Subcutaneous adipose tissue (tissue), 4 donors: ENCODE data around the gene CCR9. TPM values are rescaled to one million over a fixed set of nuclear protein-coding genes. Genes with fewer than 3 reads are reported as not detected.

Experiments
- CTCF ChIP-seq: fragments of 450-650 bp; IDR thresholded peaks from one replicate; pipeline ENCODE4 v1.5.1; 2016; ENCODE audit warnings: low read depth, mild to moderate bottlenecking, control low read depth, antibody characterized with exemption, moderate library complexity
- total RNA-seq, 4 donors: library from RNA; depleted of rRNA; stranded (reverse); fragments of >200 nt; gene quantifications; one replicate each; pipeline ENCODE4 v1.1.0, GENCODE V29; 2016

CCR9 gene
- total RNA-seq, 4 donors from 2014 or later, result not detected

DNA sequence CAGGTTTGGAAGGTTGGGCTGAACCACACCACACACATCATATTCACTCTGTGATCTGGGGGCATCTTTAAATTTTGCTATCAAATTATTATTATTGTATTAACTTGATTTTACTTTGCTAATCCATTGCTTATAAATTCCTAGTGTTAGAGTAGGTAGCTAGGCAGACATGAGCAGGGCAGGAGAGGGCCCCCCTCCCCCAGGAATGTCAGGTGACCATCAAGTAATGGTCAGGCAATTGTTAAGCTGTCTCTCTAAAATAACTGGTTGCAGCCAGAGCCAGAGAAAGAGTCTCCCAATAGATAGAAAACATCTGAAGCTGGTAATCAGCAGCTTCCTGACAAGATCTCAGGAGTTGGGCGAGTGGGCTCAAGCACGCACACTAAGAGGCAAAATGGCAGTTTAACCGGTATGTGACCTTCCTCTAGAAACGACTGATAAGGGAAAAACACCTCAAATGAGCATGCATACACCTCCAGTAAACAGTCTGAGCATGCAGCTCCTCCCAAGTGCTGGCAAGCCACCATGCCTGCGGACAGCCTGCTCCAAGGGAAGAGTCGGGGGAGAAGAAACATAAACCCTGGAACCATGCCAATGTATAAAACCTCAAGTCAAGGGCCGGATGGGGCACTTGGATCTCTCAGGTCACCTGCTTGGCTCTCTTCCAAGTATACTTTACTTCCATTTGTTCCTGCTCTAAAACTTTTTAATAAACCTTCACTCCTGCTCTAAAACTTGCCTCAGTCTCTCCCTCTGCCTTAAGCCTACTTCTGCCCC, 53.8 kb downstream of the CCR9 start:
- no peak for TF ChIP-seq CTCF

DNA sequence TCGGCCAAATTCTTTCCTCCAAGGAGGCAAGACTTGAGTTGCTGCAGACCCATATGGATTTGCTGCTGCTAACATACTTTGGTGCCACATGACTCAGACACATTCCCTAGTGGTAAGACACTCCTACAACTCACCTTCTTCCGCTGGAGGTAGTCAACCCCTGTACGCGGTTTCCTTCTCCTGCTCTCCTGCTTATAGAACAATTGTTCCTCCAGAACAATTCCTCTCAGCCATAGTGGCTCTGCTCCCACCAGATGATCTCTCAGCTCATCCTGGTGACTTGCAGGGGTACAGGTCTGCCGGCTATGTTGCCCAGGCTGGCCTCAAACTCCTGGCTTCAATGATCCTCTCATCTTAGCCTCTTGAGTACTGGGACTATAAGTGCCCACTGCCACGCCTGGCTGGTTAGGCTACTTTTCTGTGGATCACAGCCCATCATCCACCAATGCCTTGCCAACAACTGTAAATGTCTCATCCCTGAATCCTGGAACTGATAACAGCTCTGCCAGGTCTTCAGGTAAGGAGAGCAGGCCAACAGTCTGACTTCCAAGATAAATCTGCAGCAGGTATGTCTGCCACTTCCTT, 54.5 kb downstream of the CCR9 start:
- TF ChIP-seq CTCF, result no peak

DNA sequence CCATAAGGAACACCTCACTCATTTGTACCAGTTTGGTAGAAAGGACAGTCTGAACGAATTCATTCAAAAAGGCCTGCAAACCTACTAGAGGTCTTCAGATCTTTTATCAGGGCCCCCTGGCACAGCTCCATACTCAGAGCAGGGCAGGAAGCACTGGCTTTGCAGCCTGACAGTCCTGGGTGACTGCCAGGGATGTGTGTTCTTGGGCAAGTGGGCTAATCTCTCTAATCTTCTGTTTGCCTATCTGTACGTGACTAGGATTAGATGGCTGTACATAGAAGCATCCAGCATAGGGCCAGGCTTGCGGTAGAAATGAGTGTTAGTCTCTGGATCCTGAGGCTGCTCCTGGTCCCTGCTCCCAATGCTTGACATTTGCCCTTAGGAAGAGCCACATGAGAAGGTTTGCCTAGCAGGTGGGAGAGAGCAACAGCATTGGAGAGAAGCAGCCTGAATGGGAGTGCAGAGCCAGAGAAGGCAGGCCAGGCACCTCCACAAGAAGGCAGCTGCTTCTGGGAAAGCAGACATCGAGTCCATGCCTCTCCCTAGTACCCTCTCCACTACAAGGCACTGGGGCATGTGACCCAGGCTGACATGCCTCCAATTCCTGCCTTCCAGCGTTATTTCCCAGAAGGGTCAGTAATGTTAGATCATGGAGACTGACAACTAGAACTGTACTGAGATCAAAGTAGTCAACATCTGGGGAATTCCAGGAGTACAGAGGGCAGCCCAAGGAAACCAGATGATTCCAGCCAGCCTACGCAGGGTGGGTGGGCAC, 55.9 kb downstream of the CCR9 start:
- no peak for TF ChIP-seq CTCF

GRCh38 chr3:45943207-45943846, 57.0 kb downstream of the CCR9 start, which contains the start of gene CXCR6:
CXCR6 (plus strand) TSS chr3:45943464; CDS start chr3:45946482, 3,018 bp downstream.
- no peak for TF ChIP-seq CTCF

DNA sequence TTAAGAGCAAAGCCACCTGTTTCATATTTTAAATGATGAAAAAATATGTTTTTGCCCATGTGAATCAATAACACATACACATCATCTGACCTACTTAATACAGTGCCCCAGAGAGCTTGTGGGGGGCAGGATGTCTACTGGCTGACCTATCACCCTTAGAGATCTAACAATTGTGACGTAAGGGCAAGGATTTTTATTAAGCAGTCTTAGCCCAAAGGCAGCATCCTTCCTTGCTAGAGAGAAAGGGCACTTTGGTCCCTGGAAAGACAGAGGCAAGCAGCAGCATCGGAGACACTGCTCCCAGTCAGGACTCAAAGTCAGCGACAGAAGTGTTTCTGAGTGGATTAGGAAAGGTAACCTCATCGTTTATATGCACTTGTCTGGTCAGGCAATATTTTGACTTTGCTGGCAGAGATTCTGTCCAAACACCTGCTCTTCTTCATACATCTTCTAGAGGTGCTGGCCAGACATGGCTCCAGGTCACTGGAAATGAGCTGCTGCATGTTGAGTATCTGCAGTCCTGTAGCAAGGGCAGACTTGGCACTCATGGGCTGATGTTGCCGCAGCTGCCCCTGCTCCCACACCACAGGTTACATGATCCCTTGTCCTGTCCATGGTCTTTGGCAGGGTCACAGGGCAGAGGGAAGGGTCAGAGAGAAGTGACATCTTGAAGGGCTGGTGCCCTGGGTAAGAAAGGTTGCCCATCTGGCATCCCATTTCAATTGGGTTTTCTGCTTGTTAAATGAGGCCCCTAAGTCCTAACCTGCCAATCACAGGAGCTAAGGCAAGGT, 58.7 kb downstream of the CCR9 start:
- TF ChIP-seq CTCF, result no peak

DNA sequence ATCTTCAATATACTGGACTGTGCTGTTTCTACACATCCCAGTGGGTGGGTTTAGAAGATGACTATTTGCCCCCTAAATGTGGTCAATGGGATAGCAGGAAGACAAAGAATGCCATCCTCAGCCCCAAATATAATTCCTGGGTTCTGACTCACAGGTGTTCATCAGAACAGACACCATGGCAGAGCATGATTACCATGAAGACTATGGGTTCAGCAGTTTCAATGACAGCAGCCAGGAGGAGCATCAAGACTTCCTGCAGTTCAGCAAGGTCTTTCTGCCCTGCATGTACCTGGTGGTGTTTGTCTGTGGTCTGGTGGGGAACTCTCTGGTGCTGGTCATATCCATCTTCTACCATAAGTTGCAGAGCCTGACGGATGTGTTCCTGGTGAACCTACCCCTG, 60.0 kb downstream of the CCR9 start:
- no peak for TF ChIP-seq CTCF
